Mesenchymal stem cell (in vitro differentiated cells and primary cell): Measurements from ENCODE around the gene MKI67. TPM values are rescaled to one million over a fixed set of nuclear protein-coding genes. Genes with fewer than 3 reads are reported as not detected.

ENCODE experiments used
- DNase-seq: peaks from one replicate; pipeline ENCODE4 v3.0.0-alpha.2; 2013
- H2AFZ ChIP-seq: one replicate; pipeline ENCODE4 v1.6.1; 2013; ENCODE audit warnings: low read depth, mild to moderate bottlenecking, control low read depth, inconsistent platforms, low read length, moderate library complexity
- H2AK5ac ChIP-seq: 2 replicates; pipeline ENCODE4 v1.6.1; 2013; ENCODE audit warnings: low read length, moderate library complexity, mild to moderate bottlenecking, inconsistent platforms; ENCODE audit not compliant: severe bottlenecking
- H2BK120ac ChIP-seq: one replicate; pipeline ENCODE4 v1.6.1; 2013; ENCODE audit warnings: low read depth, mild to moderate bottlenecking, inconsistent platforms, low read length, moderate library complexity
- H2BK12ac ChIP-seq, 2 experiments: one replicate each; pipeline ENCODE4 v1.6.1; 2013; ENCODE audit warnings: inconsistent platforms in 2 of 2, low read length in 2 of 2, mild to moderate bottlenecking in 2 of 2, moderate library complexity in 2 of 2, control low read depth in 1 of 2
- H2BK15ac ChIP-seq: one replicate; pipeline ENCODE4 v1.6.1; 2013; ENCODE audit warnings: mild to moderate bottlenecking, low read depth, inconsistent platforms; ENCODE audit not compliant: poor library complexity, severe bottlenecking
- H2BK5ac ChIP-seq: 2 replicates; pipeline ENCODE4 v1.6.1; 2013; ENCODE audit warnings: low read depth, mild to moderate bottlenecking, low read length, control low read depth, inconsistent platforms; ENCODE audit not compliant: poor library complexity, severe bottlenecking
- H3K14ac ChIP-seq, 2 experiments: one replicate each; pipeline ENCODE4 v1.6.1; 2013; ENCODE audit warnings: inconsistent platforms in 2 of 2, low read length in 2 of 2, control low read depth in 1 of 2, mild to moderate bottlenecking in 1 of 2, moderate library complexity in 1 of 2
- H3K18ac ChIP-seq, 2 experiments: one replicate each; pipeline ENCODE4 v1.6.1; 2013; ENCODE audit warnings: inconsistent platforms in 2 of 2, low read length in 2 of 2, control low read depth in 1 of 2, low read depth in 1 of 2, mild to moderate bottlenecking in 1 of 2
- H3K23ac ChIP-seq, 2 experiments: one replicate each; pipeline ENCODE4 v1.6.1; 2013; ENCODE audit warnings: inconsistent platforms in 2 of 2, low read length in 2 of 2, mild to moderate bottlenecking in 2 of 2, moderate library complexity in 2 of 2, control low read depth in 1 of 2
- H3K27ac ChIP-seq: 2 replicates; pipeline ENCODE4 v1.5.1; 2013; ENCODE audit warnings: mild to moderate bottlenecking, moderate library complexity, low read length, control low read depth, inconsistent platforms; ENCODE audit not compliant: poor library complexity, severe bottlenecking
- H3K27me3 ChIP-seq, 2 experiments: 2 replicates each; pipeline versions ENCODE4 v1.6.1 to v1.7.0; 2013; ENCODE audit warnings: low read length in 2 of 2, mild to moderate bottlenecking in 2 of 2, moderate library complexity in 2 of 2, control low read depth in 1 of 2, inconsistent platforms in 1 of 2; ENCODE audit not compliant: control insufficient read depth in 1 of 2, insufficient read depth in 1 of 2
- H3K36me3 ChIP-seq, 2 experiments: 2 replicates each; pipeline versions ENCODE4 v1.6.1 to v1.7.0; 2013; ENCODE audit warnings: low read length in 2 of 2, control low read depth in 1 of 2, inconsistent platforms in 1 of 2, low read depth in 1 of 2, mild to moderate bottlenecking in 1 of 2; ENCODE audit not compliant: insufficient read depth in 2 of 2, control insufficient read depth in 1 of 2
- H3K4ac ChIP-seq, 2 experiments: one replicate each; pipeline ENCODE4 v1.6.1; 2013; ENCODE audit warnings: inconsistent platforms in 2 of 2, low read length in 2 of 2, mild to moderate bottlenecking in 2 of 2, moderate library complexity in 2 of 2, control low read depth in 1 of 2, low read depth in 1 of 2
- H3K4me1 ChIP-seq: 2 replicates; pipeline ENCODE4 v1.6.1; 2013; ENCODE audit warnings: low read depth, low read length, control low read depth; ENCODE audit not compliant: control insufficient read depth, insufficient read depth
- H3K4me2 ChIP-seq: 2 replicates; pipeline ENCODE4 v1.6.1; 2013; ENCODE audit warnings: low read length, mild to moderate bottlenecking, inconsistent platforms; ENCODE audit not compliant: poor library complexity, severe bottlenecking
- H3K4me3 ChIP-seq, 2 experiments: 2 replicates each; pipeline versions ENCODE4 v1.5.1 to v1.7.0; 2013; ENCODE audit warnings: low read length in 2 of 2, mild to moderate bottlenecking in 2 of 2, control low read depth in 1 of 2, low read depth in 1 of 2; ENCODE audit not compliant: insufficient read depth in 1 of 2
- H3K79me1 ChIP-seq: replicated peaks from 2 replicates; pipeline ENCODE4 v1.6.1; 2013; ENCODE audit warnings: mild to moderate bottlenecking, control low read depth, low read length, inconsistent platforms; ENCODE audit not compliant: poor library complexity, severe bottlenecking
- H3K9ac ChIP-seq: 2 replicates; pipeline ENCODE4 v1.7.0; 2013; ENCODE audit warnings: mild to moderate bottlenecking, low read length, moderate library complexity
- H3K9me3 ChIP-seq: 2 replicates; pipeline ENCODE4 v1.7.0; 2013; ENCODE audit warnings: mild to moderate bottlenecking, low read length; ENCODE audit not compliant: control insufficient read depth
- H4K8ac ChIP-seq: one replicate; pipeline ENCODE4 v1.6.1; 2013; ENCODE audit warnings: inconsistent platforms, mild to moderate bottlenecking, low read length, moderate library complexity
- H4K91ac ChIP-seq: one replicate; pipeline ENCODE4 v1.6.1; 2013; ENCODE audit warnings: mild to moderate bottlenecking, low read length, inconsistent platforms
- WGBS: methylation state at CpG from one replicate; pipeline ENCODE4 v1.1.7; 2013; ENCODE audit warnings: mixed read lengths; 5-methylcytosine and 5-hydroxymethylcytosine counted together
- polyA plus RNA-seq, 2 experiments: library from polyadenylated mRNA; stranded (reverse); fragments of 200-250 nt; gene quantifications; one replicate each; pipeline ENCODE4 v1.2.3, GENCODE V29; 2013

The MKI67 gene
- polyA plus RNA-seq (2013, experiment 1 of 2), result 4.9 TPM
- polyA plus RNA-seq (2013, experiment 2 of 2), result 4.5 TPM

GRCh38 chr10:128125944-128126764 is at the start of gene MKI67:
Gene MKI67 (minus strand): TSS chr10:128126423. CDS start chr10:128125667, 756 bp downstream.
- Histone ChIP-seq H2BK12ac (no peak within 1 kb of the TSS), H3K4me2 (peak within 1 kb of the TSS; percentile 100), H3K4me1 (peaks cover 16% of the 10 kb centered on the region), H3K4me3 (peak within 1 kb of the TSS; percentile 86 to 94), H4K91ac (peak within 1 kb of the TSS; percentile 89), H3K9me3 (no peaks in the 10 kb centered on the region), H2BK15ac (peak within 1 kb of the TSS; percentile 28), H2BK120ac (peak within 1 kb of the TSS; percentile 79), H2AK5ac (no peak within 1 kb of the TSS), H4K8ac (peak within 1 kb of the TSS; percentile 23), H2BK5ac (no peak within 1 kb of the TSS), H3K9ac (peak within 1 kb of the TSS; percentile 75), H2AFZ (peak within 1 kb of the TSS; percentile 77), H3K18ac (peak within 1 kb of the TSS; percentile 28 to 54), H3K36me3 (no peaks in the 10 kb centered on the region), H3K23ac (peak within 1 kb of the TSS; percentile 37 to 42), H3K14ac (no peak within 1 kb of the TSS), H3K79me1 (peaks cover 7% of the 10 kb centered on the region), H3K4ac (peak within 1 kb of the TSS in 1 of 2 experiments; percentile 35), H3K27ac (no peak within 1 kb of the TSS), H3K27me3 (no peaks in the 10 kb centered on the region)
- DNase-seq, result peak; percentile 93
- WGBS, result under 1% methylated on average over 83 of the region's 95 CpGs

GRCh38 chr10:128174581-128175559 is 48.6 kb upstream of the MKI67 start:
- Histone ChIP-seq H3K4me2 (no peak overlapping the region), H3K18ac (no peak overlapping the region), H2BK12ac (no peak overlapping the region), H2BK120ac (no peak overlapping the region), H3K36me3 (no peaks in the 10 kb centered on the region), H3K23ac (no peak overlapping the region), H3K27ac (no peak overlapping the region), H3K9me3 (peaks cover 37% of the 10 kb centered on the region), H3K79me1 (no peaks in the 10 kb centered on the region), H3K14ac (no peak overlapping the region), H3K4me1 (peaks cover 2% of the 10 kb centered on the region), H4K91ac (no peak overlapping the region), H2BK5ac (no peak overlapping the region), H3K4ac (no peak overlapping the region), H3K4me3 (no peak overlapping the region), H2AK5ac (no peak overlapping the region), H3K27me3 (no peaks in the 10 kb centered on the region), H2AFZ (no peak overlapping the region), H3K9ac (no peak overlapping the region), H4K8ac (no peak overlapping the region), H2BK15ac (no peak overlapping the region)
- 79% methylated on average over 4 of the region's 4 CpGs for WGBS
- no peak for DNase-seq

- Histone ChIP-seq H3K27ac (no peak overlapping the region), H2BK5ac (no peak overlapping the region), H3K4me2 (no peak overlapping the region), H3K4me3 (no peak overlapping the region), H3K23ac (no peak overlapping the region), H3K27me3 (peaks cover 0 to 12% of the 10 kb centered on the region in 2 experiments), H2BK12ac (no peak overlapping the region), H4K8ac (no peak overlapping the region), H3K4ac (no peak overlapping the region), H3K9ac (no peak overlapping the region), H3K4me1 (peaks cover 2% of the 10 kb centered on the region), H3K9me3 (peaks cover 31% of the 10 kb centered on the region), H2BK15ac (no peak overlapping the region), H3K79me1 (no peaks in the 10 kb centered on the region), H2AK5ac (no peak overlapping the region), H4K91ac (no peak overlapping the region), H2BK120ac (no peak overlapping the region), H2AFZ (no peak overlapping the region), H3K18ac (no peak overlapping the region), H3K36me3 (no peaks in the 10 kb centered on the region), H3K14ac (no peak overlapping the region)
- 40% methylated on average over 1 of the region's 1 CpG for WGBS
- DNase-seq, result no peak
Observed at GRCh38 chr10:128173386-128173785, 47.2 kb upstream of the MKI67 start.

GRCh38 chr10:128172756-128173155 is 46.5 kb upstream of the MKI67 start:
- Histone ChIP-seq H3K23ac (no peak overlapping the region), H2AFZ (no peak overlapping the region), H3K27me3 (peaks cover 0 to 12% of the 10 kb centered on the region in 2 experiments), H4K91ac (no peak overlapping the region), H3K14ac (no peak overlapping the region), H3K27ac (no peak overlapping the region), H3K9ac (no peak overlapping the region), H3K9me3 (peaks cover 30% of the 10 kb centered on the region), H4K8ac (no peak overlapping the region), H2BK5ac (no peak overlapping the region), H3K36me3 (no peaks in the 10 kb centered on the region), H3K4me1 (peaks cover 2% of the 10 kb centered on the region), H3K18ac (no peak overlapping the region), H3K4me3 (no peak overlapping the region), H3K79me1 (no peaks in the 10 kb centered on the region), H2AK5ac (no peak overlapping the region), H2BK15ac (no peak overlapping the region), H3K4ac (no peak overlapping the region), H2BK12ac (no peak overlapping the region), H3K4me2 (no peak overlapping the region), H2BK120ac (no peak overlapping the region)
- no peak for DNase-seq
- WGBS, result no CpG with 5 or more reads among the region's 1 CpG
